Tibial nerve (tissue), 3 donors: Measurements from ENCODE around the gene URM1.

Experiments used
- POLR2A ChIP-seq, 2 donors: fragments of 450-650 bp; IDR thresholded peaks; one replicate each; pipeline ENCODE4 v1.6.1; 2017; ENCODE audit warnings: antibody characterized with exemption in 2 of 2, mild to moderate bottlenecking in 2 of 2, moderate library complexity in 2 of 2
- TF ChIP-seq, protein P1 (sequence below), 5 experiments: fragments of 200-600 bp in 3 of 5; fragments of 450-650 bp in 2 of 5; sonication (generic) in 3 of 5; IDR thresholded peaks; one replicate each; pipeline ENCODE4 v1.5.1; 2016 to 2019; ENCODE audit warnings: antibody characterized with exemption in 5 of 5, mild to moderate bottlenecking in 3 of 5, moderate library complexity in 2 of 5

DNA sequence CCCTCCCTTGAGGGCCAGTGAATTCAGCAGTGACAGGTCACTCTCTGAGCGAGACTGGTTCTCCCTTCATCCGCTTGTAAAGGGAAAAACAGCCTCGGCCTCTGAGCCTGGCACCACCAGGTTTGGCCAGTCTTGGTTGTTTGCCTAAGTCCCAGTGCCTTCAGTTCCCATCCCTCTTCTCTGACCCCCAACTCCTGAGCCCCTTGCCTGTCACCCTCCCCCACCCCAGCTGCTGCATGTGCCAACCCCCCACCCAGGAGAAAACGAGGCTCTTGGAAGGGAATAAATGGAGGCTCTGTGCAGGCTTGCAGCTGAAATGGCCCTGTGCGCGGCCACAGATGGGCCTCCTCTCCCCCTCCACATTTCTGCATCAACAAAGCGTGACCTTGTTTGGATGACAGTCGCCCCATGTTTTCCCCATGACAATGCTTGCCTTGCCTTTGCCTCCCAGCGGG lies 3.1 kb downstream of the URM1 start:
- TF ChIP-seq, protein P1, sequence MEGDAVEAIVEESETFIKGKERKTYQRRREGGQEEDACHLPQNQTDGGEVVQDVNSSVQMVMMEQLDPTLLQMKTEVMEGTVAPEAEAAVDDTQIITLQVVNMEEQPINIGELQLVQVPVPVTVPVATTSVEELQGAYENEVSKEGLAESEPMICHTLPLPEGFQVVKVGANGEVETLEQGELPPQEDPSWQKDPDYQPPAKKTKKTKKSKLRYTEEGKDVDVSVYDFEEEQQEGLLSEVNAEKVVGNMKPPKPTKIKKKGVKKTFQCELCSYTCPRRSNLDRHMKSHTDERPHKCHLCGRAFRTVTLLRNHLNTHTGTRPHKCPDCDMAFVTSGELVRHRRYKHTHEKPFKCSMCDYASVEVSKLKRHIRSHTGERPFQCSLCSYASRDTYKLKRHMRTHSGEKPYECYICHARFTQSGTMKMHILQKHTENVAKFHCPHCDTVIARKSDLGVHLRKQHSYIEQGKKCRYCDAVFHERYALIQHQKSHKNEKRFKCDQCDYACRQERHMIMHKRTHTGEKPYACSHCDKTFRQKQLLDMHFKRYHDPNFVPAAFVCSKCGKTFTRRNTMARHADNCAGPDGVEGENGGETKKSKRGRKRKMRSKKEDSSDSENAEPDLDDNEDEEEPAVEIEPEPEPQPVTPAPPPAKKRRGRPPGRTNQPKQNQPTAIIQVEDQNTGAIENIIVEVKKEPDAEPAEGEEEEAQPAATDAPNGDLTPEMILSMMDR (IDR thresholded peaks at IDR 0.05): no peak
- TF ChIP-seq POLR2A (IDR thresholded peaks at IDR 0.05): no peak
